Naive thymus-derived CD8-positive, alpha-beta T cell (primary cell): ENCODE results near the gene MTA1. TPM values are rescaled to one million over a fixed set of nuclear protein-coding genes. Genes with fewer than 3 reads are reported as not detected.

Experiments used
- ATAC-seq, 2 donors: fragments of 150-1000 bp; cut with Tn5 transposase in 1 of 2; sonication (Bioruptor Pico), chemical (Tn5 transposase) in 1 of 2; 1 replicate in 1 of 2; 2 replicates in 1 of 2; pipeline ENCODE4 v1.10.0; 2021; ENCODE audit warnings: mild to moderate bottlenecking in 2 of 2, moderate library complexity in 2 of 2
- POLR2A ChIA-PET: fragments of 350-600 bp; sonication (Branson Sonifier 250); formaldehyde crosslinking; loops from one replicate; lab custom pipeline; 2021; ENCODE audit warnings: antibody characterized with exemption; lab: Charles Lee
- DNase-seq, 10 donors: peaks; one replicate each; pipeline versions ENCODE4 v3.0.0 to v3.0.0-alpha.2; 2020 to 2022
- H3K27ac Mint-ChIP-seq, 10 donors: one replicate each; pipeline ENCODE4 v1.8.0; 2020 to 2022; ENCODE audit warnings: mild to moderate bottlenecking in 10 of 10, mixed read lengths in 10 of 10, moderate library complexity in 4 of 10, inconsistent platforms in 1 of 10
- H3K27me3 Mint-ChIP-seq, 5 donors: one replicate each; pipeline ENCODE4 v1.8.0; 2021 to 2022; ENCODE audit warnings: mixed read lengths in 5 of 5
- H3K36me3 Mint-ChIP-seq, 3 donors: one replicate each; pipeline ENCODE4 v1.8.0; 2020 to 2022; ENCODE audit warnings: mixed read lengths in 3 of 3, mild to moderate bottlenecking in 2 of 3, inconsistent platforms in 1 of 3
- H3K4me1 Mint-ChIP-seq, 4 donors: one replicate each; pipeline ENCODE4 v1.8.0; 2021 to 2022; ENCODE audit warnings: mixed read lengths in 4 of 4
- H3K4me3 Mint-ChIP-seq, 10 donors: one replicate each; pipeline ENCODE4 v1.8.0; 2020 to 2022; ENCODE audit warnings: mild to moderate bottlenecking in 10 of 10, mixed read lengths in 10 of 10, moderate library complexity in 6 of 10, inconsistent platforms in 1 of 10
- H3K9me3 Mint-ChIP-seq, 9 donors: one replicate each; pipeline ENCODE4 v1.8.0; 2020 to 2022; ENCODE audit warnings: mixed read lengths in 9 of 9, mild to moderate bottlenecking in 3 of 9, inconsistent platforms in 1 of 9, moderate library complexity in 1 of 9
- polyA plus RNA-seq, 3 donors: library from polyadenylated mRNA; unstranded; fragments of 300-500 nt; fragmentation: Illumina TruSeq; gene quantifications; one replicate each; pipeline ENCODE4 v1.2.3, GENCODE V29; 2021
- total RNA-seq, 8 experiments: library from RNA in 2 of 8; stranded (reverse) in 2 of 8; gene quantifications; one replicate each; pipeline ENCODE4 v1.2.3 and lab custom pipeline; 2021 to 2026

The MTA1 gene
- total and polyA plus RNA-seq, 5 experiments from 2014 or later = 3.1 to 142 (median 6.5) TPM

GRCh38 chr14:105492971-105493871 lies 73.6 kb downstream of the MTA1 start:
- peaks cover 0 to 4% (median 0%) of the 10 kb centered on the region in 5 donors for H3K27me3 Mint-ChIP-seq
- H3K4me3 Mint-ChIP-seq = peak overlapping the region in 7 of 10 donors; percentile 14 to 68 (median 32)
- peaks cover 7 to 23% (median 16%) of the 10 kb centered on the region in 4 donors for H3K4me1 Mint-ChIP-seq
- peak overlapping the region in 3 of 10 donors; percentile 62 to 82 (median 68) for H3K27ac Mint-ChIP-seq
- POLR2A ChIA-PET = interaction anchor here (0.9 to 5.3 kb wide), 4 partner anchors 14 to 179 kb away, joined by 3 to 165 read pairs (median 18); partner anchors contain the start of genes PACS2 and TMEM121
- DNase-seq = peak in 2 of 10 donors; percentile 4 to 62
- no peak for ATAC-seq
- peaks cover 0 to under 1% (median 0%) of the 10 kb centered on the region in 3 donors for H3K36me3 Mint-ChIP-seq
- no peaks in the 10 kb centered on the region for H3K9me3 Mint-ChIP-seq

- H3K9me3 Mint-ChIP-seq = no peaks in the 10 kb centered on the region
- no peak overlapping the region for H3K27ac Mint-ChIP-seq
- H3K27me3 Mint-ChIP-seq = peaks cover 0 to 4% (median 0%) of the 10 kb centered on the region in 5 donors
- POLR2A ChIA-PET = interaction anchor here (5.3 kb wide), 1 partner anchor 35 kb away, joined by 31 read pairs; the partner anchor contains the start of gene TMEM121
- DNase-seq (peak in 1 of 10 donors; percentile 61), ATAC-seq (no peak)
- H3K4me3 Mint-ChIP-seq = peak overlapping the region in 2 of 10 donors; percentile 14 to 32
- H3K36me3 Mint-ChIP-seq = peaks cover 0 to 2% (median 0%) of the 10 kb centered on the region in 3 donors
- peaks cover 7 to 16% (median 13%) of the 10 kb centered on the region in 4 donors for H3K4me1 Mint-ChIP-seq
Measured at GRCh38 chr14:105493921-105494605, 74.4 kb downstream of the MTA1 start.

GRCh38 chr14:105494606-105494929 lies 74.9 kb downstream of the MTA1 start:
- peaks cover 0 to 2% (median 0%) of the 10 kb centered on the region in 3 donors for H3K36me3 Mint-ChIP-seq

GRCh38 chr14:105495101-105495989 lies 75.7 kb downstream of the MTA1 start:
- peaks cover 0 to 2% (median 0%) of the 10 kb centered on the region in 3 donors for H3K36me3 Mint-ChIP-seq
- ATAC-seq = no peak
- peak in 1 of 10 donors; percentile 61 for DNase-seq
- peaks cover 3 to 8% (median 7%) of the 10 kb centered on the region in 4 donors for H3K4me1 Mint-ChIP-seq
- POLR2A ChIA-PET = interaction anchor here (1.1 kb wide), 1 partner anchor 22 kb away, joined by 4 read pairs; no protein-coding TSS in a partner anchor
- peak overlapping the region in 1 of 10 donors; percentile 48 for H3K27ac Mint-ChIP-seq
- H3K27me3 Mint-ChIP-seq = peaks cover 0 to 4% (median 0%) of the 10 kb centered on the region in 5 donors
- H3K9me3 Mint-ChIP-seq = no peaks in the 10 kb centered on the region
- H3K4me3 Mint-ChIP-seq = peak overlapping the region in 1 of 10 donors; percentile 29

More at GRCh38 chr14:105494606-105494929, 74.9 kb downstream of the MTA1 start:
- ATAC-seq (no peak), DNase-seq (peak in 1 of 10 donors; percentile 45)
- H3K9me3 Mint-ChIP-seq = no peaks in the 10 kb centered on the region
- H3K27me3 Mint-ChIP-seq = peaks cover 0 to 4% (median 0%) of the 10 kb centered on the region in 5 donors
- H3K4me3 Mint-ChIP-seq = no peak overlapping the region
- peaks cover 6 to 11% (median 9%) of the 10 kb centered on the region in 4 donors for H3K4me1 Mint-ChIP-seq
- POLR2A ChIA-PET = no interaction called here
- no peak overlapping the region for H3K27ac Mint-ChIP-seq

- Mint-ChIP-seq H3K4me3 (no peak overlapping the region), H3K9me3 (no peaks in the 10 kb centered on the region), H3K27ac (no peak overlapping the region), H3K27me3 (no peaks in the 10 kb centered on the region), H3K4me1 (peaks cover 3 to 7% (median 5%) of the 10 kb centered on the region in 4 donors), H3K36me3 (peaks cover 0 to 2% (median 0%) of the 10 kb centered on the region in 3 donors)
- DNase-seq (peak in 1 of 10 donors; percentile 61), ATAC-seq (no peak)
- POLR2A ChIA-PET = interaction anchor here (1.1 kb wide), 2 partner anchors 23 to 97 kb away, joined by 3 to 4 read pairs; no protein-coding TSS in a partner anchor
Measured at GRCh38 chr14:105495990-105496830, 76.6 kb downstream of the MTA1 start.

- H3K36me3 Mint-ChIP-seq = peaks cover 0 to 2% (median 0%) of the 10 kb centered on the region in 3 donors
- peak overlapping the region in 1 of 10 donors; percentile 16 for H3K27ac Mint-ChIP-seq
- no peaks in the 10 kb centered on the region for H3K27me3 Mint-ChIP-seq
- no peak for ATAC-seq
- no peaks in the 10 kb centered on the region for H3K9me3 Mint-ChIP-seq
- DNase-seq = peak in 1 of 10 donors; percentile 62
- peaks cover 0 to 2% (median 1%) of the 10 kb centered on the region in 4 donors for H3K4me1 Mint-ChIP-seq
- POLR2A ChIA-PET = interaction anchor here (1.1 kb wide), 1 partner anchor 98 kb away, joined by 3 read pairs; no protein-coding TSS in a partner anchor
- H3K4me3 Mint-ChIP-seq = no peak overlapping the region
Measured at GRCh38 chr14:105496831-105497591, 77.4 kb downstream of the MTA1 start.

GRCh38 chr14:105497671-105498429 lies 78.2 kb downstream of the MTA1 start:
- peaks cover 0 to 2% (median 0%) of the 10 kb centered on the region in 4 donors for H3K4me1 Mint-ChIP-seq
- POLR2A ChIA-PET = interaction anchor here (1.1 kb wide), 1 partner anchor 99 kb away, joined by 3 read pairs; no protein-coding TSS in a partner anchor
- peaks cover 0 to 2% (median 0%) of the 10 kb centered on the region in 3 donors for H3K36me3 Mint-ChIP-seq
- H3K9me3 Mint-ChIP-seq = no peaks in the 10 kb centered on the region
- ATAC-seq (no peak), DNase-seq (peak in 1 of 10 donors; percentile 21)
- peaks cover 0 to 4% (median 0%) of the 10 kb centered on the region in 5 donors for H3K27me3 Mint-ChIP-seq
- H3K27ac Mint-ChIP-seq = peak overlapping the region in 1 of 10 donors; percentile 16
- peak overlapping the region in 1 of 10 donors; percentile 10 for H3K4me3 Mint-ChIP-seq

- Mint-ChIP-seq H3K4me3 (no peak overlapping the region), H3K36me3 (peaks cover 0 to 2% (median 0%) of the 10 kb centered on the region in 3 donors), H3K27ac (no peak overlapping the region), H3K9me3 (no peaks in the 10 kb centered on the region), H3K4me1 (no peaks in the 10 kb centered on the region), H3K27me3 (peaks cover 0 to 9% (median 0%) of the 10 kb centered on the region in 5 donors)
- POLR2A ChIA-PET = interaction anchor here (0.6 kb wide), 3 partner anchors 64 to 1855 kb away, joined by 3 to 5 read pairs (median 3); no protein-coding TSS in a partner anchor
- DNase-seq = peak in 1 of 10 donors; percentile 36
- peak in 1 of 2 donors; percentile 1 for ATAC-seq
Measured at GRCh38 chr14:105498430-105499255, 79.0 kb downstream of the MTA1 start.
